Measurements from ENCODE around the gene CRACR2A. TPM values are rescaled to one million over a fixed set of nuclear protein-coding genes. Genes with fewer than 3 reads are reported as not detected.

Gene CRACR2A
- total RNA-seq, 1 donor from 2014 or later, result 2.7 TPM

DNA sequence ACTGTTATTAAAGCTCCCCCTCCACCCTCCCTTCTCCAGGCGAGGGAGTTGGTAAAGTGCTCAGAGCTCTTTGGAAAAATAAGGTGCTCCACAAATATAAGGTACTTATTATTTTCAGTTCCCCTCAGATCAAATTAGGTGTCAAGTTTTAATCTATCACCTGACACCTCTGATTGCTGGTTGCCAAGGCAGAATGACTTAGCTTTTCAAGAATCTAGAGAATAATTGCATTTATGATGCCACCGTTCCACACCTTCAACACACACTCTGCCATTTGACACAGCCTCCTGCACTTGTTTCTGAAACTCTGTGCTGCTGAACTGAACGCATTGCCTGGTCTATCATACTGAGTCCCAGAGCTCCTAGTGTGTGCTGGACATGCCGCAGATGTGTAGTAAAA is 128.6 kb downstream of the CRACR2A start:
- no peak overlapping the region for H3K4me3 Mint-ChIP-seq
- no peaks in the 10 kb centered on the region for H3K36me3 Mint-ChIP-seq (ENCODE audit: low read depth)
- H3K4me1 Mint-ChIP-seq, result peaks cover 4% of the 10 kb centered on the region
- no peaks in the 10 kb centered on the region for H3K9me3 Mint-ChIP-seq
- no peaks in the 10 kb centered on the region for H3K27me3 Mint-ChIP-seq (ENCODE audit: low read depth)
- no peak overlapping the region for H3K27ac Mint-ChIP-seq (ENCODE audit: unreplicated experiment)
- no peak for DNase-seq (ENCODE audit: low read depth, low spot score)
- TF ChIP-seq CTCF (conservative IDR thresholded peaks at IDR 0.05), result no peak

DNA sequence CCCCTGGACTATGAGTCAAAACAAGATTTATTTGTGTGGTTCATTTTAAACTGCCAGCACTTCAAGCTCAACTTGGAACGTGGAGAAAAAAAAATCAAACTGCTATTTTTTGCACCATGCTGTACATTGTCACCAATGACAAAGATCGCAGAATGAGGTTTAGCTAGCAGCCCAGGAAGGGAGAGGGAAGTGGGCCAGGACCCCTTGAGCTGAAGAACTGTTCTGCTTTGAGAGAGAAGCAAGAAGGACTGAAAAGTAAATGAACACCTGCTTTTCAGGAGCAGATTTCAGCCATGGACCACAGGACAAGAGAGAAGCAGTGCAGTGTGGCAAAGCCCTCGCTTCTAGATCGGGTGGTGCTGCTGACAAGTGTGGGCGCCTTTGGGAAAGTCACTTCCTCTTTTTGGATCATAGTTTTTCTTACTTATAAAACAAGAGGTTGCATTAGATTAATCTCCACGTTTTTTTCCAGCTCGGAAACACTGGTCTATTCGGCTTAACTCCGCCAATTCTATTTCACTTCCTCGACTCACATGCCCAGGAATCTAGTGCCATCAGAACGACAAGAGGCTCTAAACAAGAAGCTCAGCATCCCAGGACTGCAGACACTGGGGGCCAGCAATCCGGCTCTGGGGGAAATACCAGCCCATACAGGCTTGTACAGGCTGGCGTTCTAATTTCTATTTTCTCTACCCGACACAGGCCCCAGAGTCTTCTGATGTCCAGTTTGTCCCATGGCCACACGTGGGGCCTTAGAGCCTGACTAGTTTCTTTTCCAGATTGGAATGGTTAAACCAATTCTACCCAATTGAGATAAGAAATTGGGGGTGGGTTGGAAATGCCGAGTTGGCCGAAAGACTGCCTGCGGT is 129.9 kb downstream of the CRACR2A start:
- H3K36me3 Mint-ChIP-seq (ENCODE audit: low read depth), result no peaks in the 10 kb centered on the region
- no peak for DNase-seq (ENCODE audit: low read depth, low spot score)
- no peak overlapping the region for H3K27ac Mint-ChIP-seq (ENCODE audit: unreplicated experiment)
- H3K4me1 Mint-ChIP-seq, result peaks cover 4% of the 10 kb centered on the region
- no peaks in the 10 kb centered on the region for H3K9me3 Mint-ChIP-seq
- no peaks in the 10 kb centered on the region for H3K27me3 Mint-ChIP-seq (ENCODE audit: low read depth)
- no peak overlapping the region for H3K4me3 Mint-ChIP-seq
- no peak for TF ChIP-seq CTCF (conservative IDR thresholded peaks at IDR 0.05)

- Mint-ChIP-seq H3K9me3 (no peaks in the 10 kb centered on the region), H3K4me3 (no peak overlapping the region), H3K27me3 (ENCODE audit: low read depth) (no peaks in the 10 kb centered on the region), H3K4me1 (peaks cover 4% of the 10 kb centered on the region), H3K27ac (ENCODE audit: unreplicated experiment) (no peak overlapping the region), H3K36me3 (ENCODE audit: low read depth) (no peaks in the 10 kb centered on the region)
- no peak for DNase-seq (ENCODE audit: low read depth, low spot score)
- no peak for TF ChIP-seq CTCF (conservative IDR thresholded peaks at IDR 0.05)
Observed at GRCh38 chr12:3622021-3622821, 130.7 kb downstream of the CRACR2A start.

- Mint-ChIP-seq H3K27ac (ENCODE audit: unreplicated experiment) (no peak overlapping the region), H3K4me3 (no peak overlapping the region), H3K36me3 (ENCODE audit: low read depth) (no peaks in the 10 kb centered on the region), H3K4me1 (peaks cover 4% of the 10 kb centered on the region), H3K27me3 (ENCODE audit: low read depth) (no peaks in the 10 kb centered on the region), H3K9me3 (no peaks in the 10 kb centered on the region)
- no peak for DNase-seq (ENCODE audit: low read depth, low spot score)
- TF ChIP-seq CTCF (conservative IDR thresholded peaks at IDR 0.05), result no peak
Observed at GRCh38 chr12:3620856-3621255, 132.1 kb downstream of the CRACR2A start.

- no peaks in the 10 kb centered on the region for H3K9me3 Mint-ChIP-seq
- peaks cover 7% of the 10 kb centered on the region for H3K4me1 Mint-ChIP-seq
- no peaks in the 10 kb centered on the region for H3K36me3 Mint-ChIP-seq (ENCODE audit: low read depth)
- DNase-seq (ENCODE audit: low read depth, low spot score), result no peak
- TF ChIP-seq CTCF (conservative IDR thresholded peaks at IDR 0.05), result no peak
- H3K27ac Mint-ChIP-seq (ENCODE audit: unreplicated experiment), result no peak overlapping the region
- H3K27me3 Mint-ChIP-seq (ENCODE audit: low read depth), result no peaks in the 10 kb centered on the region
- no peak overlapping the region for H3K4me3 Mint-ChIP-seq
Observed at GRCh38 chr12:3617565-3617964, 135.3 kb downstream of the CRACR2A start.

Data from neural crest cell (in vitro differentiated cells).